SK-N-SH (cell line): Measurements from ENCODE around the gene DCAKD. TPM values are rescaled to one million over a fixed set of nuclear protein-coding genes. Genes with fewer than 3 reads are reported as not detected.

Experiments used
- CTCF ChIA-PET: fragments of 300-600, 350-600 bp; formaldehyde crosslinking; extraction: SDS; loops from one replicate; lab custom pipeline; 2021; lab: Yijun Ruan, JAX
- POLR2A ChIA-PET: fragments of 350-600 bp; sonication (Branson Sonifier 250); formaldehyde crosslinking; extraction: SDS; loops from one replicate; lab custom pipeline; 2020; ENCODE audit warnings: antibody characterized with exemption, inconsistent platforms; lab: Yijun Ruan, JAX
- DNase-seq: peaks from one replicate; pipeline ENCODE4 v3.0.0; 2012
- H2AFZ ChIP-seq: fragments of 200-600 bp; sonication (generic); 2 replicates; pipeline ENCODE4 v1.8.1; 2016; ENCODE audit warnings: antibody characterized with exemption, mild to moderate bottlenecking, low read depth
- H3F3A ChIP-seq: fragments of 200-600 bp; sonication (generic); replicated peaks from 2 replicates; pipeline ENCODE3; 2016; ENCODE audit warnings: antibody characterized with exemption, mild to moderate bottlenecking; ENCODE audit not compliant: insufficient read depth
- H3K27ac ChIP-seq, 2 experiments: fragments of 200-500 bp in 1 of 2; fragments of 200-600 bp in 1 of 2; sonication (Bioruptor generic) in 1 of 2; sonication (generic), shearing (Covaris generic) in 1 of 2; 2 replicates each; pipeline versions ENCODE4 v1.5.1 to v1.6.1; 2014 to 2016; ENCODE audit warnings: low read depth in 2 of 2, inconsistent platforms in 1 of 2, low read length in 1 of 2, mild to moderate bottlenecking in 1 of 2, mixed read lengths in 1 of 2
- H3K27me3 ChIP-seq: fragments of 200-600 bp; sonication (generic), shearing (Covaris generic); 2 replicates; pipeline ENCODE4 v1.6.1; 2016; ENCODE audit warnings: mixed run types; ENCODE audit not compliant: insufficient read depth
- H3K36me3 ChIP-seq, 2 experiments: fragments of 200-500 bp in 1 of 2; fragments of 200-600 bp in 1 of 2; sonication (Bioruptor generic) in 1 of 2; sonication (generic) in 1 of 2; replicated peaks in 1 of 2; 2 replicates each; pipeline versions ENCODE3 to v1.5.1; 2014 to 2016; ENCODE audit warnings: low read length in 1 of 2, mild to moderate bottlenecking in 1 of 2; ENCODE audit not compliant: insufficient read depth in 2 of 2, control insufficient read depth in 1 of 2
- H3K4me1 ChIP-seq, 2 experiments: fragments of 200-500 bp in 1 of 2; fragments of 200-600 bp in 1 of 2; sonication (Bioruptor generic) in 1 of 2; sonication (generic), shearing (Covaris generic) in 1 of 2; 2 replicates each; pipeline versions ENCODE4 v1.5.1 to v1.6.1; 2014 to 2016; ENCODE audit warnings: low read depth in 1 of 2, low read length in 1 of 2, mixed run types in 1 of 2; ENCODE audit not compliant: insufficient read depth in 2 of 2, control insufficient read depth in 1 of 2
- H3K4me2 ChIP-seq: fragments of 200-600 bp; sonication (generic), shearing (Covaris generic); 2 replicates; pipeline ENCODE4 v1.6.1; 2017; ENCODE audit warnings: mixed run types
- H3K4me3 ChIP-seq, 2 experiments: fragments of 200-500 bp in 1 of 2; fragments of 200-600 bp in 1 of 2; sonication (Bioruptor generic) in 1 of 2; sonication (generic), shearing (Covaris generic) in 1 of 2; 2 replicates each; pipeline versions ENCODE4 v1.5.1 to v1.8.1; 2014 to 2016; ENCODE audit warnings: low read depth in 2 of 2, inconsistent platforms in 1 of 2, low read length in 1 of 2, mild to moderate bottlenecking in 1 of 2, mixed read lengths in 1 of 2, moderate library complexity in 1 of 2
- H3K79me2 ChIP-seq: fragments of 200-600 bp; sonication (generic); 2 replicates; pipeline ENCODE4 v1.8.1; 2017; ENCODE audit warnings: mild to moderate bottlenecking; ENCODE audit not compliant: insufficient read depth
- H3K9ac ChIP-seq: fragments of 200-600 bp; sonication (generic); 2 replicates; pipeline ENCODE4 v1.6.1; 2017; ENCODE audit warnings: mixed run types
- H3K9me2 ChIP-seq: fragments of 200-600 bp; sonication (generic); 2 replicates; pipeline ENCODE4 v1.6.1; 2017; ENCODE audit warnings: mixed run types
- H3K9me3 ChIP-seq: fragments of 200-600 bp; sonication (generic); 2 replicates; pipeline ENCODE4 v1.6.1; 2017; ENCODE audit warnings: mixed run types, mild to moderate bottlenecking, moderate library complexity
- H4K20me1 ChIP-seq: fragments of 200-600 bp; sonication (generic); 2 replicates; pipeline ENCODE4 v1.6.1; 2017; ENCODE audit warnings: mild to moderate bottlenecking, mixed run types; ENCODE audit not compliant: insufficient read depth
- FOSL2 ChIP-seq: IDR thresholded peaks from 2 replicates; pipeline ENCODE4 v1.4.0; 2012; ENCODE audit warnings: low read depth, mild to moderate bottlenecking, moderate library complexity, borderline replicate concordance
- FOXJ3 ChIP-seq: sonication (generic); formaldehyde crosslinking; IDR thresholded peaks from 2 replicates; pipeline ENCODE4 v1.5.1; 2020; ENCODE audit warnings: mild to moderate bottlenecking, missing genetic modification reagents
- GATA2 ChIP-seq: sonication (generic); formaldehyde crosslinking; IDR thresholded peaks from 2 replicates; pipeline ENCODE4 v1.5.0; 2020; ENCODE audit warnings: mild to moderate bottlenecking, missing genetic modification reagents
- JUND ChIP-seq: IDR thresholded peaks from 2 replicates; pipeline ENCODE4 v1.4.0; 2012
- MEF2A ChIP-seq: IDR thresholded peaks from 2 replicates; pipeline ENCODE4 v1.4.0; 2012; ENCODE audit warnings: low read depth, borderline replicate concordance
- MXI1 ChIP-seq: IDR thresholded peaks from 2 replicates; pipeline ENCODE4 v1.6.1; 2012; ENCODE audit warnings: mild to moderate bottlenecking, low read depth, low read length, improper control_type of control experiment
- POLR2AphosphoS5 ChIP-seq: IDR thresholded peaks from 2 replicates; pipeline ENCODE4 v1.6.1; 2012; ENCODE audit warnings: low read depth, low read length
- RAD21 ChIP-seq: IDR thresholded peaks from 2 replicates; pipeline ENCODE4 v1.6.1; 2012; ENCODE audit warnings: mild to moderate bottlenecking, low read length
- RFX5 ChIP-seq: IDR thresholded peaks from 2 replicates; pipeline ENCODE4 v1.6.1; 2012; ENCODE audit warnings: mild to moderate bottlenecking, improper control_type of control experiment, low read length
- SMC3 ChIP-seq: IDR thresholded peaks from 2 replicates; pipeline ENCODE4 v1.6.1; 2012; ENCODE audit warnings: low read depth, low read length, improper control_type of control experiment
- TAF1 ChIP-seq: IDR thresholded peaks from 2 replicates; pipeline ENCODE4 v1.6.1; 2012; ENCODE audit warnings: low read depth, mild to moderate bottlenecking, low read length, moderate library complexity, borderline replicate concordance
- YY1 ChIP-seq: IDR thresholded peaks from 2 replicates; pipeline ENCODE4 v1.4.0; 2012; ENCODE audit warnings: low read depth, mild to moderate bottlenecking
- WGBS: methylation state at CpG from one replicate; pipeline ENCODE4 v1.1.6; 2017; ENCODE audit warnings: low lambda C conversion rate; 5-methylcytosine and 5-hydroxymethylcytosine counted together
- polyA plus RNA-seq, 3 experiments: library from polyadenylated mRNA; depleted of rRNA; stranded (reverse); fragments of >200 nt; gene quantifications; 2 replicates each; pipeline ENCODE4 v1.2.3, GENCODE V29; 2012
- TF ChIP-seq, protein P1 (sequence below): IDR thresholded peaks from 2 replicates; pipeline ENCODE4 v1.6.1; 2012; ENCODE audit warnings: mild to moderate bottlenecking, low read depth, low read length, moderate library complexity
- TF ChIP-seq, protein P2 (sequence below): IDR thresholded peaks from 2 replicates; pipeline ENCODE4 v1.4.0; 2012; ENCODE audit warnings: low read depth
- TF ChIP-seq, protein P3 (sequence below): fragments of 200-600 bp; sonication (generic); IDR thresholded peaks from 2 replicates; pipeline ENCODE4 v1.6.1; 2017; ENCODE audit warnings: antibody characterized with exemption, mild to moderate bottlenecking, moderate library complexity

The DCAKD gene
- polyA plus RNA-seq, 1 of the 3 experiments (the other 2 are of a cell fraction): 48.8 TPM

DNA sequence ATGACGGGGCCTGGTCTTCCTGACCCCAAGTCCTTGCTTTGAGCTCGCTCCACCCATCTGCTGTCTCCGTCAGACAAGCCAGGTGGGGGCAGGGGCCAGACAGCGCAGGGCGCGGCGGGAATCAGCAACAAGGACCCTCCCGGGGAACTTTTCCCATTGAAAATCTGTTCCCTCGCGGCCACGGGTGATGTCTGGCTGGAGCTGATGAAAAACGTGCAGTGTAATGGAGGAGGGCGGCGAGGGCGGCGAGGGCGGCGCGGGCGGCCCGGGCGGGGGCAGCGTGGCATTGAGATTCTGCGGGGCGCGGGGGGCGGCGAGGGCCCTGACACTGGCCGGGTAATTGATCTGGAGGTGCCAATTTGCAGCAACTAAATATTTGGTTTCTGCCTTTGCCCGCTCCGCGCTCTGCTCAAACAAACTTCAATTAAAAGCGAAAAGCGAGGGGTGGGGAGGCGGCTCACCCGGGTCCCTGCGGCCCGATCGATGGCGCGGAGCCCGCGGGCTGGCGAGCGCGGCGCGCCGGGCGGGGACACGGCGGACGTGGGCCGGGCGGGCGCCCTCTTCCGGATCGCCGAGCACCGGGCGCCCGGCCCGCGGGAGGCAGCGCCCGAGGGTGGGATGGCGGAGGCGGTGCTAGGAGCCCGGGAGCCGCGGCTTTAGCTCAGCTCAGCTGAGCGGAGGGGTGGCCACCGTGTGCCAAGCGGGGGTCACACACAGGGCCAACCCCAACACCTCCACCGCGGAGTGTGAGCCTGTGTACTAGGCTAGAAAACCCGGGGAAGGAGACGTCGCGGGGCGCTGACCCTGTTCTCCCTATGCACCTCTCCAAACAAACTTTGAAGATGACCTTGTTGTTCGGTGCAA is 32.4 kb downstream of the DCAKD start:
- Histone ChIP-seq H3K9ac (peak overlapping the region; percentile 51; the same call in 1 of the 2 replicates), H3K9me2 (no peaks in the 10 kb centered on the region), H3K27ac (peak overlapping the region in 1 of 2 experiments; percentile 59; a peak in 2 of 4 replicates), H3K36me3 (peaks cover 0 to 3% of the 10 kb centered on the region in 2 experiments), H3F3A (peaks cover 23% of the 10 kb centered on the region), H3K79me2 (no peaks in the 10 kb centered on the region), H3K4me2 (peak overlapping the region; percentile 85), H3K4me3 (peak overlapping the region; percentile 49 to 63), H3K9me3 (no peaks in the 10 kb centered on the region), H3K4me1 (peaks cover 10 to 34% of the 10 kb centered on the region in 2 experiments; a peak in 1 of 4 replicates), H2AFZ (peak overlapping the region; percentile 89; the same call in 1 of the 2 replicates), H4K20me1 (no peaks in the 10 kb centered on the region), H3K27me3 (no peaks in the 10 kb centered on the region)
- peak; percentile 91 for DNase-seq
- WGBS: 16% methylated on average over 33 of the region's 82 CpGs
- CTCF ChIA-PET: interaction anchor here (0.6 to 13.0 kb wide), 29 partner anchors 8 to 244 kb away, joined by 3 to 433 read pairs (median 4); partner anchors contain the start of genes ACBD4, C1QL1, EFTUD2 and GFAP
- POLR2A ChIA-PET: interaction anchor here (0.7 to 1.6 kb wide), 6 partner anchors 28 to 130 kb away, joined by 3 to 5 read pairs (median 3); partner anchors contain the start of gene EFTUD2
- TF ChIP-seq RFX5 (no peak), GATA2 (CRISPR knock-in tag) (no peak), MEF2A (no peak), SMC3 (peak; percentile 55), TAF1 (no peak), POLR2AphosphoS5 (peak; percentile 12; the same call in 1 of the 2 replicates), FOXJ3 (no peak), MXI1 (peak; percentile 17; the same call in 1 of the 2 replicates), JUND (no peak), YY1 (no peak), FOSL2 (no peak), RAD21 (peak; percentile 20; the same call in 1 of the 2 replicates)
- TF ChIP-seq, protein P1, sequence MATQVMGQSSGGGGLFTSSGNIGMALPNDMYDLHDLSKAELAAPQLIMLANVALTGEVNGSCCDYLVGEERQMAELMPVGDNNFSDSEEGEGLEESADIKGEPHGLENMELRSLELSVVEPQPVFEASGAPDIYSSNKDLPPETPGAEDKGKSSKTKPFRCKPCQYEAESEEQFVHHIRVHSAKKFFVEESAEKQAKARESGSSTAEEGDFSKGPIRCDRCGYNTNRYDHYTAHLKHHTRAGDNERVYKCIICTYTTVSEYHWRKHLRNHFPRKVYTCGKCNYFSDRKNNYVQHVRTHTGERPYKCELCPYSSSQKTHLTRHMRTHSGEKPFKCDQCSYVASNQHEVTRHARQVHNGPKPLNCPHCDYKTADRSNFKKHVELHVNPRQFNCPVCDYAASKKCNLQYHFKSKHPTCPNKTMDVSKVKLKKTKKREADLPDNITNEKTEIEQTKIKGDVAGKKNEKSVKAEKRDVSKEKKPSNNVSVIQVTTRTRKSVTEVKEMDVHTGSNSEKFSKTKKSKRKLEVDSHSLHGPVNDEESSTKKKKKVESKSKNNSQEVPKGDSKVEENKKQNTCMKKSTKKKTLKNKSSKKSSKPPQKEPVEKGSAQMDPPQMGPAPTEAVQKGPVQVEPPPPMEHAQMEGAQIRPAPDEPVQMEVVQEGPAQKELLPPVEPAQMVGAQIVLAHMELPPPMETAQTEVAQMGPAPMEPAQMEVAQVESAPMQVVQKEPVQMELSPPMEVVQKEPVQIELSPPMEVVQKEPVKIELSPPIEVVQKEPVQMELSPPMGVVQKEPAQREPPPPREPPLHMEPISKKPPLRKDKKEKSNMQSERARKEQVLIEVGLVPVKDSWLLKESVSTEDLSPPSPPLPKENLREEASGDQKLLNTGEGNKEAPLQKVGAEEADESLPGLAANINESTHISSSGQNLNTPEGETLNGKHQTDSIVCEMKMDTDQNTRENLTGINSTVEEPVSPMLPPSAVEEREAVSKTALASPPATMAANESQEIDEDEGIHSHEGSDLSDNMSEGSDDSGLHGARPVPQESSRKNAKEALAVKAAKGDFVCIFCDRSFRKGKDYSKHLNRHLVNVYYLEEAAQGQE: no peak
- TF ChIP-seq, protein P2, sequence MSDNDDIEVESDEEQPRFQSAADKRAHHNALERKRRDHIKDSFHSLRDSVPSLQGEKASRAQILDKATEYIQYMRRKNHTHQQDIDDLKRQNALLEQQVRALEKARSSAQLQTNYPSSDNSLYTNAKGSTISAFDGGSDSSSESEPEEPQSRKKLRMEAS: no peak; the same call in 1 of the 2 replicates
- TF ChIP-seq, protein P3, sequence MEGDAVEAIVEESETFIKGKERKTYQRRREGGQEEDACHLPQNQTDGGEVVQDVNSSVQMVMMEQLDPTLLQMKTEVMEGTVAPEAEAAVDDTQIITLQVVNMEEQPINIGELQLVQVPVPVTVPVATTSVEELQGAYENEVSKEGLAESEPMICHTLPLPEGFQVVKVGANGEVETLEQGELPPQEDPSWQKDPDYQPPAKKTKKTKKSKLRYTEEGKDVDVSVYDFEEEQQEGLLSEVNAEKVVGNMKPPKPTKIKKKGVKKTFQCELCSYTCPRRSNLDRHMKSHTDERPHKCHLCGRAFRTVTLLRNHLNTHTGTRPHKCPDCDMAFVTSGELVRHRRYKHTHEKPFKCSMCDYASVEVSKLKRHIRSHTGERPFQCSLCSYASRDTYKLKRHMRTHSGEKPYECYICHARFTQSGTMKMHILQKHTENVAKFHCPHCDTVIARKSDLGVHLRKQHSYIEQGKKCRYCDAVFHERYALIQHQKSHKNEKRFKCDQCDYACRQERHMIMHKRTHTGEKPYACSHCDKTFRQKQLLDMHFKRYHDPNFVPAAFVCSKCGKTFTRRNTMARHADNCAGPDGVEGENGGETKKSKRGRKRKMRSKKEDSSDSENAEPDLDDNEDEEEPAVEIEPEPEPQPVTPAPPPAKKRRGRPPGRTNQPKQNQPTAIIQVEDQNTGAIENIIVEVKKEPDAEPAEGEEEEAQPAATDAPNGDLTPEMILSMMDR: peak; percentile 45
